WI38 (cell line): ENCODE measurements around the gene CSTPP1.

Source experiments
- H3K4me3 ChIP-seq: 2 replicates; pipeline ENCODE4 v1.5.1; 2011; ENCODE audit warnings: low read depth, mild to moderate bottlenecking, control low read depth, low read length
- TF ChIP-seq, protein P1 (sequence below): IDR thresholded peaks from 2 replicates; pipeline ENCODE4 v1.5.1; 2012; ENCODE audit warnings: low read depth, mild to moderate bottlenecking, control low read depth, low read length

CSTPP1 gene

GRCh38 chr11:47131136-47131535, 194.6 kb downstream of the CSTPP1 start:
- TF ChIP-seq, protein P1, sequence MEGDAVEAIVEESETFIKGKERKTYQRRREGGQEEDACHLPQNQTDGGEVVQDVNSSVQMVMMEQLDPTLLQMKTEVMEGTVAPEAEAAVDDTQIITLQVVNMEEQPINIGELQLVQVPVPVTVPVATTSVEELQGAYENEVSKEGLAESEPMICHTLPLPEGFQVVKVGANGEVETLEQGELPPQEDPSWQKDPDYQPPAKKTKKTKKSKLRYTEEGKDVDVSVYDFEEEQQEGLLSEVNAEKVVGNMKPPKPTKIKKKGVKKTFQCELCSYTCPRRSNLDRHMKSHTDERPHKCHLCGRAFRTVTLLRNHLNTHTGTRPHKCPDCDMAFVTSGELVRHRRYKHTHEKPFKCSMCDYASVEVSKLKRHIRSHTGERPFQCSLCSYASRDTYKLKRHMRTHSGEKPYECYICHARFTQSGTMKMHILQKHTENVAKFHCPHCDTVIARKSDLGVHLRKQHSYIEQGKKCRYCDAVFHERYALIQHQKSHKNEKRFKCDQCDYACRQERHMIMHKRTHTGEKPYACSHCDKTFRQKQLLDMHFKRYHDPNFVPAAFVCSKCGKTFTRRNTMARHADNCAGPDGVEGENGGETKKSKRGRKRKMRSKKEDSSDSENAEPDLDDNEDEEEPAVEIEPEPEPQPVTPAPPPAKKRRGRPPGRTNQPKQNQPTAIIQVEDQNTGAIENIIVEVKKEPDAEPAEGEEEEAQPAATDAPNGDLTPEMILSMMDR, result no peak
- H3K4me3 ChIP-seq, result no peak overlapping the region

GRCh38 chr11:47132490-47132889, 195.9 kb downstream of the CSTPP1 start:
- H3K4me3 ChIP-seq, result no peak overlapping the region
- TF ChIP-seq, protein P1, result no peak

DNA sequence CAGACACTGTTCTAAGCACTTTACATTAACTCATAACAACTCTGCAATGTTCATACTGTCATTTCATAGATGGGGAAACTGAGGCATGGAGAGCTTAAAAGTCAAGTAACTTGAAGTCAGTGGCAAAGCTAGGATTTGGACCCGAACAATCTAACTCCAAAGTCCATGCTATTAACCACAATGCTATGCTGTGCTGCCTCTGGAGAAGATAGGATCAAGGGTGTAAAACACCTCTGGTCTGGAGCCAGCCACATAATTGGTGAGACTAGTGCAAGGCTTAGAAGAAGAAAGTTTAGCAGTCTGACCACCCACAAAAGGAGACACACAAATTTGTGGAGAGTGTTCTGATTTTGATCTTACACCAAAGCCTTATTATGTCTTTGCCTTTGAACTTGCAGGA, 196.4 kb downstream of the CSTPP1 start:
- H3K4me3 ChIP-seq, result no peak overlapping the region
- TF ChIP-seq, protein P1, result no peak

GRCh38 chr11:47136327-47136726, 199.8 kb downstream of the CSTPP1 start:
- TF ChIP-seq, protein P1, result no peak

DNA sequence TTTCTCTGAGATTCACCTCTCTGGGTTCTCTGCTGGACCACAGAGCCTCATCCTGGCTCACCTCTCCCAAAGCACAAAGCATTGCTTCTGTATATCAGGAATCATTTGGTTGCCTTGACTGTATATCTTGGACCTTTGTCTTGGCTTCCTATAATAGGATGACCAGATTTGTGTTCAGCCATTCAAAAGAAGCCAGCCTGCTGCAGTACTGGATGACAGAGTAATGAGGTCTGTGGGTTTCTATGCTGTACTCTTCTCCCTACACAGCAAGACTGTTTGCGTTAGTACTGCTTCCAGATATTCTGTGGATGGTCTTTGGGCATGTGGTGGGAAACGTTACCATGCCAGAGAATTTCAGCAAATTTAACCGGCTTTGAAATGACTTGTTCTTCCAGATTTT, 200.4 kb downstream of the CSTPP1 start:
- TF ChIP-seq, protein P1, result no peak
- H3K4me3 ChIP-seq, result no peak overlapping the region

More at GRCh38 chr11:47136327-47136726, 199.8 kb downstream of the CSTPP1 start:
- H3K4me3 ChIP-seq, result no peak overlapping the region

DNA sequence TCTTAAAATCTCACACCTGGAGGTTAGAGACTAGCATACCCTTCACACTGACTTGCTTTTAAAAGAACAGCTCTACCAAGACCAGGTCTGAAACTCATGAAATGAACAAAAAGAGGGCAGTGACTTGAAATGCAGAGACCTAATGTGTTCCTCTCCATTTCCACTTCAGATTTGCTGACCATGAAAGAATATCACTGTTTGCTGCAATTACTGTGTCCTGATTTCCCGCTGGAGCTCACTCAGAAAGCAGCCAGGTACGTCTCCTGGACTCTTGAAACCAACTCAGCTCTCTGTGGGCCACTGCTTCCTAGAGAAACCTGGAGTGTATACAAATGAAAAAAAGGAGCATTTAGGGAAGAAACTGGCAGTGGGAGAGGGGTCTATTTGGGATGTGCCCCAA, 200.9 kb downstream of the CSTPP1 start:
- TF ChIP-seq, protein P1, result no peak
- H3K4me3 ChIP-seq, result no peak overlapping the region

- TF ChIP-seq, protein P1, result no peak
These were observed 203.3 kb downstream of the CSTPP1 start for GRCh38 chr11:47139878-47140277.

More at GRCh38 chr11:47139878-47140277, 203.3 kb downstream of the CSTPP1 start:
- H3K4me3 ChIP-seq, result no peak overlapping the region
